Liver (tissue), 9 donors: ENCODE results near the gene CRHR1. TPM values are rescaled to one million over a fixed set of nuclear protein-coding genes. Genes with fewer than 3 reads are reported as not detected.

Experiments used
- DNase-seq: peaks from one replicate; pipeline ENCODE4 v3.0.0-alpha.2; 2017; ENCODE audit warnings: low spot score
- H3K27ac ChIP-seq, 2 donors: one replicate each; pipeline ENCODE4 v1.7.0; 2013; ENCODE audit warnings: inconsistent platforms in 2 of 2, low read length in 2 of 2, control low read depth in 1 of 2, low read depth in 1 of 2, mild to moderate bottlenecking in 1 of 2
- H3K27me3 ChIP-seq, 4 donors: one replicate each; pipeline versions ENCODE4 v1.6.1 to v1.7.0; 2013; ENCODE audit warnings: low read length in 3 of 4, inconsistent platforms in 1 of 4, mild to moderate bottlenecking in 1 of 4, moderate library complexity in 1 of 4; ENCODE audit not compliant: control insufficient read depth in 4 of 4, insufficient read depth in 4 of 4
- H3K36me3 ChIP-seq, 4 donors: one replicate each; pipeline versions ENCODE4 v1.6.1 to v1.7.0; 2013; ENCODE audit warnings: low read length in 3 of 4, mild to moderate bottlenecking in 3 of 4, low read depth in 1 of 4, moderate library complexity in 1 of 4; ENCODE audit not compliant: control insufficient read depth in 4 of 4, insufficient read depth in 3 of 4
- H3K4me1 ChIP-seq, 4 donors: one replicate each; pipeline versions ENCODE4 v1.6.1 to v1.7.0; 2013; ENCODE audit warnings: low read length in 3 of 4, mild to moderate bottlenecking in 3 of 4, moderate library complexity in 1 of 4; ENCODE audit not compliant: control insufficient read depth in 4 of 4, insufficient read depth in 4 of 4
- H3K4me3 ChIP-seq, 3 donors: one replicate each; pipeline versions ENCODE4 v1.6.1 to v1.7.0; 2013; ENCODE audit warnings: low read length in 3 of 3, control low read depth in 1 of 3, low read depth in 1 of 3, mild to moderate bottlenecking in 1 of 3
- H3K9ac ChIP-seq, 2 donors: one replicate each; pipeline ENCODE4 v1.7.0; 2013; ENCODE audit warnings: low read length in 2 of 2, mild to moderate bottlenecking in 2 of 2, moderate library complexity in 2 of 2, control low read depth in 1 of 2, low read depth in 1 of 2
- H3K9me3 ChIP-seq, 4 donors: one replicate each; pipeline versions ENCODE4 v1.6.1 to v1.7.0; 2013; ENCODE audit warnings: low read length in 3 of 4; ENCODE audit not compliant: control insufficient read depth in 4 of 4
- ATF3 ChIP-seq: IDR thresholded peaks from 2 replicates; pipeline ENCODE4 v1.6.1; 2016; ENCODE audit warnings: antibody characterized with exemption
- CTCF ChIP-seq: fragments of 150-350 bp; IDR thresholded peaks from 2 replicates; pipeline ENCODE4 v1.5.1; 2017; ENCODE audit warnings: improper control_type of control experiment, low read depth, low read length; ENCODE audit not compliant: missing input control
- FOXA1 ChIP-seq: IDR thresholded peaks from 2 replicates; pipeline ENCODE4 v1.6.1; 2016; ENCODE audit warnings: antibody characterized with exemption
- GABPA ChIP-seq, 2 donors: IDR thresholded peaks in 1 of 2; conservative IDR thresholded peaks in 1 of 2; 2 replicates each; pipeline ENCODE4 v1.6.1; 2016; ENCODE audit warnings: antibody characterized with exemption in 2 of 2, mild to moderate bottlenecking in 1 of 2, moderate library complexity in 1 of 2
- HNF4G ChIP-seq: IDR thresholded peaks from 2 replicates; pipeline ENCODE4 v1.6.1; 2016; ENCODE audit warnings: antibody characterized with exemption
- MAX ChIP-seq: IDR thresholded peaks from 2 replicates; pipeline ENCODE4 v1.6.1; 2016; ENCODE audit warnings: antibody characterized with exemption
- REST ChIP-seq: IDR thresholded peaks from 2 replicates; pipeline ENCODE4 v1.6.1; 2016; ENCODE audit warnings: antibody characterized with exemption, mild to moderate bottlenecking
- RXRA ChIP-seq, 2 donors: IDR thresholded peaks; 2 replicates each; pipeline ENCODE4 v1.6.1; 2017 to 2018; ENCODE audit warnings: antibody characterized with exemption in 2 of 2, mild to moderate bottlenecking in 1 of 2
- SP1 ChIP-seq: IDR thresholded peaks from 2 replicates; pipeline ENCODE4 v1.6.1; 2018; ENCODE audit warnings: antibody characterized with exemption, mild to moderate bottlenecking
- TAF1 ChIP-seq: conservative IDR thresholded peaks from 2 replicates; pipeline ENCODE4 v1.6.1; 2016; ENCODE audit warnings: antibody characterized with exemption, mild to moderate bottlenecking
- ZBTB33 ChIP-seq: IDR thresholded peaks from 2 replicates; pipeline ENCODE4 v1.6.1; 2016; ENCODE audit warnings: antibody characterized with exemption
- WGBS: extraction: QIAGEN DNeasy Blood & Tissue Kit; methylation state at CpG from one replicate; pipeline ENCODE4 v1.1.7; 2013; 5-methylcytosine and 5-hydroxymethylcytosine counted together
- polyA plus RNA-seq, 2 donors: library from polyadenylated mRNA; stranded (reverse) in 1 of 2; unstranded in 1 of 2; fragments of 200-250 nt in 1 of 2; fragments of >200 nt in 1 of 2; fragmentation: Nextera tagmentation in 1 of 2; extraction: Ambion mirVana in 1 of 2; gene quantifications; one replicate each; pipeline versions ENCODE4 v1.2.1 to v1.2.3, GENCODE V29; 2013 to 2015
- total RNA-seq, 2 donors: library from RNA; depleted of rRNA; stranded (reverse); fragments of >200 nt; gene quantifications; one replicate each; pipeline ENCODE4 v1.2.3, GENCODE V29; 2014
- donor health status: healthy.
- donor health status: healthy.
- donor health status: healthy.
- donor health status: healthy.
- donor health status: healthy.

CRHR1 gene
- total and polyA plus RNA-seq, 4 donors, result not detected

GRCh38 chr17:45751466-45751865 lies 32.7 kb upstream of the CRHR1 start:
- 74% methylated on average over 10 of the region's 10 CpGs for WGBS

More at GRCh38 chr17:45751466-45751865, 32.7 kb upstream of the CRHR1 start:
- Histone ChIP-seq H3K27ac (no peak overlapping the region), H3K9me3 (no peaks in the 10 kb centered on the region), H3K4me1 (no peaks in the 10 kb centered on the region), H3K9ac (no peak overlapping the region), H3K27me3 (peaks cover 0 to 5% (median 2%) of the 10 kb centered on the region in 4 donors), H3K36me3 (no peaks in the 10 kb centered on the region), H3K4me3 (no peak overlapping the region)
- no peak for DNase-seq
- no peak for TF ChIP-seq SP1
- TF ChIP-seq TAF1, result no peak
- no peak for TF ChIP-seq FOXA1
- no peak for TF ChIP-seq MAX
- TF ChIP-seq CTCF, result no peak
- no peak for TF ChIP-seq HNF4G
- no peak for TF ChIP-seq ZBTB33
- no peak for TF ChIP-seq RXRA (IDR thresholded peaks at IDR 0.05)
- TF ChIP-seq GABPA (IDR thresholded peaks at IDR 0.05 in 1 of 2, conservative IDR thresholded peaks at IDR 0.05 in 1 of 2), result no peak
- TF ChIP-seq ATF3, result no peak
- TF ChIP-seq REST, result no peak
